Caki2 (cell line): ENCODE measurements around the gene TPO. TPM values are rescaled to one million over a fixed set of nuclear protein-coding genes. Genes with fewer than 3 reads are reported as not detected.

ENCODE experiments used
- DNase-seq: peaks from one replicate; pipeline ENCODE4 v3.0.0-alpha.2; 2015; ENCODE audit warnings: low read depth
- in situ Hi-C: cut with HindIII; loops from 2 replicates; pipeline ENCODE4 v1.10.0; 2016; ENCODE audit warnings: low sequenced_read_pairs, low pct_unique_long_range_greater_than_20kb, mixed read lengths
- total RNA-seq: library from RNA; depleted of rRNA; stranded (reverse); fragments of >200 nt; shearing (Covaris generic); gene quantifications from 2 replicates; pipeline ENCODE4 v1.2.3, GENCODE V29; 2014; ENCODE audit warnings: low replicate concordance

TPO gene
- total RNA-seq, 1 experiment from 2014 or later: not detected

DNA sequence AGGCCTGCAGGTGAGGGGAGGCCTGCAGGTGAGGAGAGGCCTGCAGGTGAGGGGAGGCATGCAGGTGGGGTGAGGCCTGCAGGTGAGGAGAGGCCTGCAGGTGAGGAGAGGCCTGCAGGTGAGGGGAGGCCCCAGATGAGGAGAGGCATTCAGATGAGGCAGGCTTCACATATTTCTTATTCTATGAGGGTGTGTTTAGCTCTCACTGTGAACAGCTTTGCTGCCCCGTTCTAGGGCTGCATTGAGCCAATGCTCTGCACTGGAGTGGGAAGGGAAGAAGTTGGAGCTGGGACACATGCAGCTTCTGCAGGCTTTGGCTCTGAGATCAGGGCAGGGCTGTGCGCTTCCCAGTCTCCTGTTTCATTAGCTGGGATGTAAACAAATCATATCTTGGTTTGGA, 19.5 kb downstream of the TPO start:
- DNase-seq: no peak
- in situ Hi-C loops: no loop called here

- DNase-seq: no peak
- in situ Hi-C loops: no loop called here
Measured at GRCh38 chr2:1436369-1436768, 23.1 kb downstream of the TPO start.

GRCh38 chr2:1437101-1437500, 23.8 kb downstream of the TPO start:
- no peak for DNase-seq

DNA sequence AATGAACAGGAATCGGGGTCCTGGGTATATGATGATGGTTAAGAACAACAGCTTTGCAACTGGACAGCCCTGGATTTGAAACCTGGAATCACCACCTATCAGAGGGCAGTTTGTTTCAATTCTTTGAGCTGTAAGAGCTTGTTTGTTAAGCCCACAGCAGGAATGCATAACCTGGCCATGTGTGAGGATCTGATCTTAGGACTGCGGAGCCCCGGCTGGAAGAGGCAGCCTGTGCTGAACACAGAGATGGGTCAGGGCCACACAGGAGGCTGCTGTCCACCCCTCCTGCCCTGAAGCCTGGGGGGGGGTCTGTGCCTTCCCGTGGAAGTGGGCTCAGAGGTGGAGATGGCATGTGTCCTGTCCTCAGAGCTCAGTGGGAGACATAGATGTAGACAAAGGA, 24.3 kb downstream of the TPO start:
- no peak for DNase-seq
- in situ Hi-C loops: no loop called here

More at GRCh38 chr2:1437101-1437500, 23.8 kb downstream of the TPO start:
- in situ Hi-C loops: no loop called here

DNA sequence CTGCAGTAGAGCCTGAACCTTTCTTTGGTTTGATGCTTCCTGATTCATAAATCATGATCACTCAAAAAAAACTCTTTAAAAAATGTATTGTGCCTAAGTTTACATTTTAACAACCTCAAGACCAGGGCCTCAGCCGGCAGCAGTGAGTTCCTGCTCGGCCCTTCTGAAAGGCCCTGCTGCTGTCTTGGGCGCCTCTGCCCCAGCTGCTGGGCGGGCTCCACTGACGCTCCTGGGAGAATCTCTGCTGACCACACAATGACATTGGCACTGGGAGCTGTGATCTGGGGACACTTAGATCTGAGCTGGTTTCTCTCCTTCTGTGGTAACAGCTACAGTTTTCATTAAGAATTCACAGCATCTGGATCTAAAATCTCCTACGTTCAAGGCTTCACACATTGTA, 25.7 kb downstream of the TPO start:
- in situ Hi-C loops: no loop called here
- DNase-seq: no peak

DNA sequence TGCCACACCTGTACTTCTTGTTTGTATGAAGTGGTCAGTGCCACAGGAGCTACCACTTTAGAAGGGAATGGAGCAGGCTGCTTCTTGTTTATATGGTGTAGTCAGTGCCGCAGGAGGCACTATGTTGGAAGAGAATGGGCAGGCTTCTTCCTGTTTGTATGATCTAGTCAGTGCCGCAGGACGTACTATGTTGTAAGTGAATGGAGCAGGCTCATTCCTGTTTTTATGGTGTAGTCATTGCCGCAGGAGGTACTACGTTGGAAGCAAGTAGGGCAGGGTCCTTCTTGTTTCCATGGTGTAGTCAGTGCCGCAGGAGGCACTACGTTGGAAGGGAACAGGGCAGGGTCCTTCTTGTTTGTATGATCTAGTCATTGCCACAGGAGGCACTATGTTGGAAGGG, 27.3 kb downstream of the TPO start:
- in situ Hi-C loops: no loop called here

DNA sequence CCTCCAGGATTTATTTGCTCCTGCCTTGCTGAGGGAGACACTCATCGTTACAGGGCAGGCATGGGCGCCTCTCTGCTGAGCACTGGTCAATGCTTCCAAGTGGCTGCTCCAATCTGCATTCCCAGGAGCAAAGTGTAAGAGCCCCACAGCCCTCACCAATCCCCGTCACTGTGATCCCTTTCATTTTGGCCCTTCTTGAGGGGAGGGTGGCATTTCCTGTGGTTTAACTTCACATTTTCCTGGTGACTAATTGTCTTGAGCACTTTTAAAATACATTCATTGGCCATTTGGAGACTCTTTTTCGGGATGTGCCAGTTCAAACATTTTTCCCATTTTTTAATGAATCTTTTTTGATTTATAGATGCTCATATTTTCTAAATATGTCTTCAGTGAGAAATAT, 33.0 kb downstream of the TPO start:
- in situ Hi-C loops: no loop called here
- DNase-seq: no peak

More for the DNA sequence above, 27.3 kb downstream of the TPO start:
- DNase-seq: no peak

GRCh38 chr2:1448009-1448408, 34.7 kb downstream of the TPO start:
- no peak for DNase-seq
- in situ Hi-C loops: no loop called here

- in situ Hi-C loops: no loop called here
Measured at GRCh38 chr2:1450915-1451314, 37.7 kb downstream of the TPO start.

DNA sequence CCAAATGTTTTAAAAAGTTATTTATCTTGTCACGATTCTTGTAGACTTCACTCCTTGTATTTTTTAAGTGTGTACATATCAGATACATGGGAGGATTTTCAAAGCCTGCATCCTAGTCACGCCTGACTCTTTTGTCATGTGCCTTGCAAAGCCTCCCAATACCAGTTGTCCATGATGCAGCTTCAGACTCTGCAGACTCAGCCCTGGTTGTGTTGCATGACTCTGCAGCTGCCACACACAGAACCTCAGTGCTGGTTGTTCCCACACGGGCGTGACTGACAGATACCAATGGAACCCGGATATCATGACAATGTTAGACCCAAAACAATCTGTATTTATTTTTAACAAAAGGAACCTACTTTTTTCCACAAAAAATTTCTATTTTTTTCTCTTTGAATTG, 38.2 kb downstream of the TPO start:
- no peak for DNase-seq
- in situ Hi-C loops: no loop called here

More at GRCh38 chr2:1450915-1451314, 37.7 kb downstream of the TPO start:
- DNase-seq: no peak

DNA sequence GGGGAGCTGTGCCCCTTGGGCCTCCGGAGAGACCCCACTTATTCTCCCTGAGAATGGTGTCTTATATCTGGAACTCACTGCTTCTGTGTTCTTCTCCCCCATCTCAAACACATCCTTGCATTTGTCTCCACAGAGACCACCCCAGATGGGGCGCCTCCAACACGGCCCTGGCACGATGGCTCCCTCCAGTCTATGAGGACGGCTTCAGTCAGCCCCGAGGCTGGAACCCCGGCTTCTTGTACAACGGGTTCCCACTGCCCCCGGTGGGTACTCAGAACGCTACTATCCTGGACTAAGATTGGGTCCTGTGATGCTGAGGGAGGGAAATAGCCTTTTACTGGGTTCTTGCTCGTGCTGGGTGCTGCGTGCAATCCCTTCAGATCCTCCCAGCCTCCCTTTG, 40.3 kb downstream of the TPO start:
- in situ Hi-C loops: no loop called here

GRCh38 chr2:1454346-1454745, 41.1 kb downstream of the TPO start:
- in situ Hi-C loops: no loop called here
- DNase-seq: no peak

More for the DNA sequence above, 40.3 kb downstream of the TPO start:
- DNase-seq: no peak

- DNase-seq: peak; percentile 12
- in situ Hi-C loops: no loop called here
Measured at GRCh38 chr2:1455466-1455865, 42.2 kb downstream of the TPO start.

GRCh38 chr2:1458432-1458831, 45.2 kb downstream of the TPO start:
- DNase-seq: no peak
- in situ Hi-C loops: no loop called here

- in situ Hi-C loops: no loop called here
- DNase-seq: no peak
Measured at GRCh38 chr2:1459727-1460126, 46.5 kb downstream of the TPO start.

GRCh38 chr2:1460851-1461418, 47.7 kb downstream of the TPO start:
- in situ Hi-C loops: no loop called here
- DNase-seq: no peak

GRCh38 chr2:1461507-1462390, 48.5 kb downstream of the TPO start:
- DNase-seq: no peak
- in situ Hi-C loops: no loop called here

DNA sequence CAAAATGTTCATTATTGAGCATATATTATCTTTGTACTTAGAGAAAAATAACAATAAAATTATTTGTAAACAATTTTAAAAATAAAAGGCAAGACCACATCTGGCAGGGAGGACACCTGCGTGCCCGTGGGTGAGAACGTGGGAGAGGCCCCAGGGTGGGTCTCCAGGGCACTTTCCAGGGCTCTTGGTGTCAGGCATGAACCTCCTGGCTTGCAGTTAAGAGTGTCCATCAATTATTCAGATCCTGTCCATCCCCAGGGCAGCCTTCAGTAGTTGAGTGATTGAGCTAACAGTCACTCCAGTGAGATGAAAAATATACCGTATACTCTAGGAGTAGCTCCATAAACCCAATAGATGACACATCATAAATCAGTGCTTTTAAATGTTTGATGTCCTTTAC, 49.7 kb downstream of the TPO start:
- in situ Hi-C loops: no loop called here
- DNase-seq: no peak

GRCh38 chr2:1472350-1472749, 59.1 kb downstream of the TPO start:
- DNase-seq: no peak

More at GRCh38 chr2:1472350-1472749, 59.1 kb downstream of the TPO start:
- in situ Hi-C loops: no loop called here
